A673 (cell line): ENCODE data around the gene SORL1-AS1.

ENCODE experiments used
- BruUV-seq: library from RNA; stranded (reverse); fragments of 400-500 nt; replicated peaks from 2 replicates; lab custom pipeline; 2021; lab: Mats Ljungman, UMichigan
- CTCF ChIA-PET: fragments of 300-600 bp; sonication (Branson Sonifier 250); formaldehyde crosslinking; loops from one replicate; lab custom pipeline; 2022; ENCODE audit warnings: antibody characterized with exemption; lab: Charles Lee
- POLR2A ChIA-PET: fragments of 300-600 bp; sonication (Branson Sonifier 250); formaldehyde crosslinking; loops from one replicate; lab custom pipeline; 2022; ENCODE audit warnings: antibody characterized with exemption; ENCODE audit not compliant: low non-redundant PET; lab: Charles Lee
- DNase-seq: peaks from one replicate; pipeline ENCODE4 v3.0.0-alpha.2; 2015; ENCODE audit warnings: low spot score
- H3K27ac ChIP-seq: fragments of 200-600 bp; sonication (generic); 2 replicates; pipeline ENCODE4 v1.5.1; 2016; ENCODE audit warnings: mixed run types, low read depth, mild to moderate bottlenecking, mixed read lengths, antibody characterized with exemption, low read length; ENCODE audit not compliant: poor library complexity, severe bottlenecking
- H3K27me3 ChIP-seq: fragments of 200-600 bp; sonication (generic); replicated peaks from 2 replicates; pipeline ENCODE4 v1.6.1; 2017; ENCODE audit warnings: mixed run types, low read depth, mild to moderate bottlenecking, mixed read lengths, antibody characterized with exemption, low read length; ENCODE audit not compliant: insufficient read depth, poor library complexity
- H3K36me3 ChIP-seq: fragments of 200-600 bp; sonication (generic); 2 replicates; pipeline ENCODE4 v1.6.1; 2016; ENCODE audit warnings: mixed run types, mild to moderate bottlenecking, mixed read lengths, antibody characterized with exemption, low read length; ENCODE audit not compliant: insufficient read depth, poor library complexity, severe bottlenecking
- H3K4me1 ChIP-seq: fragments of 200-600 bp; sonication (generic); 2 replicates; pipeline ENCODE4 v1.6.1; 2017; ENCODE audit warnings: mixed run types, mild to moderate bottlenecking, mixed read lengths, antibody characterized with exemption, low read length; ENCODE audit not compliant: insufficient read depth, poor library complexity, severe bottlenecking
- H3K4me3 ChIP-seq: fragments of 200-600 bp; sonication (generic); 2 replicates; pipeline ENCODE4 v1.5.1; 2016; ENCODE audit warnings: low read depth, mixed run types, mild to moderate bottlenecking, mixed read lengths, low read length; ENCODE audit not compliant: poor library complexity, severe bottlenecking
- H3K9me3 ChIP-seq: fragments of 200-600 bp; sonication (generic); 2 replicates; pipeline ENCODE4 v1.6.1; 2016; ENCODE audit warnings: mixed run types, low read depth, mild to moderate bottlenecking, mixed read lengths, antibody characterized with exemption, low read length; ENCODE audit not compliant: poor library complexity, severe bottlenecking
- EZH2 ChIP-seq: fragments of 200-600 bp; sonication (generic); IDR thresholded peaks from 2 replicates; pipeline ENCODE4 v1.6.1; 2017; ENCODE audit warnings: borderline replicate concordance, low read depth, mild to moderate bottlenecking, mixed read lengths, antibody characterized with exemption, low read length; ENCODE audit not compliant: poor library complexity, severe bottlenecking
- intact Hi-C: fragments of 100-400 bp; cut with micrococcal nuclease; formaldehyde crosslinking; loops from one replicate; pipeline ENCODE4 v1.10.0; 2022; ENCODE audit not compliant: unreplicated experiment
- TF ChIP-seq, protein P1 (sequence below): fragments of 300-800, 200-600 bp; sonication (generic); conservative IDR thresholded peaks from 2 replicates; pipeline ENCODE4 v1.5.1; 2017; ENCODE audit warnings: low read depth, mild to moderate bottlenecking, antibody characterized with exemption, low read length, moderate library complexity, mixed read lengths

SORL1-AS1 gene

DNA sequence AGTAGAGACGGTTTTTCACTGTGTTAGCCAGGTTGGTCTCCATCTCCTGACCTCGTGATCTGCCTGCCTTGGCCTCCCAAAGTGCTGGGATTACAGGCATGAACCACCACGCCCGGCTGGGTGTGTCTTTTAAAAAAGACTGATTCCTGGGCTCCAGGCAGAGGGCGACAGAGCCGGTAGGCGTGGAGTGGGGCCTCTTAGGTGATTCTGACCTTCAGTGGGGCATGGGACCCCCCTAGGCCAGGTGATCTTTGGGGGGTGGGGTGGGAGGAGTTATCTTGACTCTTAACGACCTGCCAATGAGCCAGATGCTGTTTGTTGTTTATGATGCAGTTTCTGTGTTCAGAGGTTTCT lies 12.9 kb upstream of the SORL1-AS1 start:
- Histone ChIP-seq H3K9me3 (no peaks in the 10 kb centered on the region), H3K27ac (no peak overlapping the region), H3K4me3 (no peak overlapping the region), H3K27me3 (no peaks in the 10 kb centered on the region), H3K4me1 (peaks cover 17% of the 10 kb centered on the region), H3K36me3 (no peaks in the 10 kb centered on the region)
- no TSS peak for BruUV-seq
- intact Hi-C loops: no loop called here
- ChIA-PET CTCF (no interaction called here), POLR2A (no interaction called here)
- TF ChIP-seq, protein P1, sequence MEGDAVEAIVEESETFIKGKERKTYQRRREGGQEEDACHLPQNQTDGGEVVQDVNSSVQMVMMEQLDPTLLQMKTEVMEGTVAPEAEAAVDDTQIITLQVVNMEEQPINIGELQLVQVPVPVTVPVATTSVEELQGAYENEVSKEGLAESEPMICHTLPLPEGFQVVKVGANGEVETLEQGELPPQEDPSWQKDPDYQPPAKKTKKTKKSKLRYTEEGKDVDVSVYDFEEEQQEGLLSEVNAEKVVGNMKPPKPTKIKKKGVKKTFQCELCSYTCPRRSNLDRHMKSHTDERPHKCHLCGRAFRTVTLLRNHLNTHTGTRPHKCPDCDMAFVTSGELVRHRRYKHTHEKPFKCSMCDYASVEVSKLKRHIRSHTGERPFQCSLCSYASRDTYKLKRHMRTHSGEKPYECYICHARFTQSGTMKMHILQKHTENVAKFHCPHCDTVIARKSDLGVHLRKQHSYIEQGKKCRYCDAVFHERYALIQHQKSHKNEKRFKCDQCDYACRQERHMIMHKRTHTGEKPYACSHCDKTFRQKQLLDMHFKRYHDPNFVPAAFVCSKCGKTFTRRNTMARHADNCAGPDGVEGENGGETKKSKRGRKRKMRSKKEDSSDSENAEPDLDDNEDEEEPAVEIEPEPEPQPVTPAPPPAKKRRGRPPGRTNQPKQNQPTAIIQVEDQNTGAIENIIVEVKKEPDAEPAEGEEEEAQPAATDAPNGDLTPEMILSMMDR: no peak
- TF ChIP-seq EZH2: no peak
- DNase-seq: no peak

DNA sequence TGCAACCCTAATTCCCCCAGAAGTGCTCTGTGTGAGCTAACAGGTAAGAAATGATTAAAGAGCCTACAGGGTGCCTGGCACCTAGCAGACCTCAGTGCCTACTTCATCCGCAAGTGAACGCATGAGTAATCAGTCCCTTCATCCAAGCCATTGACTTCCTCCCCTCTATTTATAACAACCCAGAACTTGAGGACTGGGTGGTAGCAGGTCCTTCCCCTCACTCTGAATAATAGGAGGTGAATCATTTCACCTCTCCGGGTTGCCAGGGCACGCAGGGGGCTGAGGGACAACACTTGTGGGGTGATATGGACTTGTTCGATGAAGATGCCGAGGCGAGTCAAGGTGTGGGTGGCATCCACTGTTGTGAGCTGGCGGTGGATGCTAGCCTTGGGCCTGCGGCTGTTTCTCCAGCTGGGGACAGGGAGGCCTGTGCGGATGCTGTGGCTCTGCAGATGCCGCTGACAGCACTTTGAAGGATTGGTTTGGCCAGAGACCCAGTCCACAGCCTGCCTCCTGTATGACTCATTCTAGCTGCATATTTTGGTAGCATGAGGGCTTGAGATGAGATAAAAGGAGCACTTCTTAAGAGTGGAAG lies 11.7 kb upstream of the SORL1-AS1 start:
- DNase-seq: peak; percentile 55
- Histone ChIP-seq H3K9me3 (no peaks in the 10 kb centered on the region), H3K4me3 (no peak overlapping the region), H3K36me3 (no peaks in the 10 kb centered on the region), H3K27ac (no peak overlapping the region), H3K27me3 (no peaks in the 10 kb centered on the region), H3K4me1 (peaks cover 17% of the 10 kb centered on the region)
- no TSS peak for BruUV-seq
- ChIA-PET CTCF (interaction anchor here (0.6 kb wide), 1 partner anchor 9 kb away, joined by 3 read pairs; no protein-coding TSS in a partner anchor), POLR2A (interaction anchor here (0.7 kb wide), 1 partner anchor 12 kb away, joined by 3 read pairs; the partner anchor contains the start of gene SORL1-AS1)
- intact Hi-C loops: no loop called here
- TF ChIP-seq, protein P1: no peak
- no peak for TF ChIP-seq EZH2

DNA sequence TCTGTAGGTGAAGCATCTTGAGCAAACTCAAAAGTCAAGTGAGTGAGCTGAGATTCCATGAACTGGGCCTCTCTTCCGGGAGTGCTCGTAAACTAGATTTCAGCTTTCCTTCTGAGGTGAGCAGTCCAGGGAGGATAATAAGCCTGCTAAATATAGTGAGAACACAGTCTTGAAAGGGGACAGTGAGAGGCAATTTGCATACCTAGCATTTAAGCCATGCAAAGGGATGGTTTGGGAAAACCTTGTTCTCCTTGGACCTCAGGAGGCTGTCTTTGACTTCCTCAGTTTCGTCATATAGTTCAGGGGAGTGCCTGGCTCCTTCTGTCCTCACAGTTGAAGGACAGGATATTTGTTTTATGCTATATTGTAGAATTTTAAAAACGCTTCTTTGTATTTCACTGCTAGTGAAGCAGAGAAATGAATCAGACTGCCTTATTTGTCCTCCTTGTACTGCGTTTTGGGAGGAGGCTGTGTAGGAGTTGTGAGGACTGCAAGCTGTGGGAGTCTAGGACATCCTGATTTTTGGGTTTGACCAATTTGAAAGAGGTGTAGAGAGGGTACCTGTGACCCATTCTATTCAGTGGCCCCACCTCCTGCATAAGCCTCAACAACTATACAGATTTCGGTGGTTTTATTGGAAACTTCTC lies 11.0 kb upstream of the SORL1-AS1 start:
- Histone ChIP-seq H3K4me3 (no peak overlapping the region), H3K36me3 (no peaks in the 10 kb centered on the region), H3K27ac (no peak overlapping the region), H3K27me3 (no peaks in the 10 kb centered on the region), H3K4me1 (peaks cover 17% of the 10 kb centered on the region), H3K9me3 (no peaks in the 10 kb centered on the region)
- DNase-seq: no peak
- TF ChIP-seq, protein P1: no peak
- no peak for TF ChIP-seq EZH2
- BruUV-seq: no TSS peak
- intact Hi-C loops: no loop called here
- ChIA-PET CTCF (no interaction called here), POLR2A (no interaction called here)
